ENCODE measurements around the gene GPR18. TPM values are rescaled to one million over a fixed set of nuclear protein-coding genes. Genes with fewer than 3 reads are reported as not detected.

The GPR18 gene
- total RNA-seq, 1 experiment from 2014 or later = not detected

GRCh38 chr13:99227909-99228688, 30.1 kb downstream of the GPR18 start:
- Histone ChIP-seq H3K36me3 (no peaks in the 10 kb centered on the region; the same call in 1 of the 2 replicates), H3K27me3 (no peaks in the 10 kb centered on the region), H3K9me3 (no peaks in the 10 kb centered on the region), H3K4me3 (no peak overlapping the region)
- no peak for DNase-seq

DNA sequence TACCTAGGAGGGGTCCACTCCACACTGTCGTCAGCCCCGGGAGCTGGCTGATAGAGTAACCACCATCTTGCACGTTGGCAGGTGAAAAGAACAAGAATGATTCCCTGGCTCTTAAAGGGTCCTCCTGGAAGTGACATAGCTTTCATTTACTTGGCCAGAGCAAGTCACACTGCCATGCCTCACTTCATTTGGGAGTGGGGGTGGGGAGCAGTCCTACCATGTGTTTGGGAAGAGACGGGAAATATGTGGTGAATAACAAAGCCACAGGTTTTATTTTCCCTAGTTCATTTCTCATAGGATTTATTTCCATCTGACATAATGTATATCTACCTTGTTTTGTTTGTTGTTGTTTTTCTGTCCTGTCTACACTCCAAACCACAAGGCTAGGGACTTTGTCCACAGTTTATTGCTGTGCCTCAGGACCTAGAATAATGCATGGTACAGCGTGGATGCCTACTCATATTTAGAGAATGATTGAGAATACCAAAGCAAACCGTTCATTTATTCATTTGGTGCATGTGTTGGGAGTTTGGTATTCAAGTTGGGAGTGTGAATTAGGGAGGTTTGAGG, 30.8 kb downstream of the GPR18 start:
- no peak overlapping the region for H3K4me3 ChIP-seq

GRCh38 chr13:99226513-99226912, 31.7 kb downstream of the GPR18 start:
- no peak for DNase-seq
- Histone ChIP-seq H3K36me3 (peaks cover 4% of the 10 kb centered on the region), H3K9me3 (peaks cover 3% of the 10 kb centered on the region; the same call in 1 of the 2 replicates), H3K4me3 (no peak overlapping the region), H3K27me3 (no peaks in the 10 kb centered on the region)

More for the DNA sequence above, 30.8 kb downstream of the GPR18 start:
- peaks cover 2% of the 10 kb centered on the region; the same call in 1 of the 2 replicates for H3K9me3 ChIP-seq
- no peaks in the 10 kb centered on the region for H3K27me3 ChIP-seq
- DNase-seq = no peak
- H3K36me3 ChIP-seq = no peaks in the 10 kb centered on the region; the same call in 1 of the 2 replicates

- DNase-seq = no peak
- Histone ChIP-seq H3K9me3 (peaks cover 3% of the 10 kb centered on the region; the same call in 1 of the 2 replicates), H3K4me3 (no peak overlapping the region), H3K27me3 (no peaks in the 10 kb centered on the region), H3K36me3 (peaks cover 4% of the 10 kb centered on the region)
Measured at GRCh38 chr13:99225078-99225477, 33.1 kb downstream of the GPR18 start.

DNA sequence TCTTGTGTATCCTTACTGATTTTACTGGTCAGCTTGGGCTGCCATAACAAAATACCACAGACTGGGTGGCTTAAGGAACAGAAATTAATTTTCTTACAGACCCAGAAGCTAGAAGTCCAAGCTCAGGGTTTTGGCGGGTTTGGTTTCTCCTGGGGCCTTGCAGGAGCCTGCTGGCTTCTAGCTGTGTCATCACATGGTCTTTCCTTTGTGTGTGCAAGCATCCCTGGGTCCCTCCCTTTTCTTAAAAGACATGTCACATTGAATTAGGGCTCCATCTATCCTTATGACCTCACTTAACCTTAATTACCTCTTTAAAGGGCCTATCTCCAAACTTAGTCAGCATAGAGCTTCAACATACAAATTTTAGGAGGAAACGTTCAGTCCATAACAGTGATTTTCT, 34.2 kb downstream of the GPR18 start:
- peaks cover 3% of the 10 kb centered on the region; the same call in 1 of the 2 replicates for H3K9me3 ChIP-seq
- H3K4me3 ChIP-seq = no peak overlapping the region
- peaks cover 4% of the 10 kb centered on the region for H3K36me3 ChIP-seq
- H3K27me3 ChIP-seq = no peaks in the 10 kb centered on the region
- DNase-seq = no peak

DNA sequence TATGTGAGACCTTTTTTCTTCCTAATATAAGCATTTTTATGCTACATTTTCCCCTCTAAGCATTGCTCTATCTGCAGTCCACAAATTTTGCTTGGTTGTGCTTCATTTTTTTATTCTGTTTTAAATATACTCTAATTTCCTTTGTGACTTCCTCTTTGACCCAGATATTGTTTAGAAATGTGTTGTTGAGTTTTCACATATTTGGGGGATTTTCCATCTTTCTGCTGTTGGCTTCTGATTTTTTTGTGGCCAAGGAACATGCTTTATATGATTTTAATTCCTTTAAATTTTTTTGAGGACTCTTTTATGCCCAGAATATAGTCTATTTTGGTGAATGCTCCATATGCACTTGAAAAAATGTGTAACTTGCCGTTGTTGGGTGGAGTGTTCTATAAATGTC, 34.6 kb downstream of the GPR18 start:
- Histone ChIP-seq H3K4me3 (no peak overlapping the region), H3K36me3 (peaks cover 4% of the 10 kb centered on the region), H3K9me3 (peaks cover 3% of the 10 kb centered on the region; the same call in 1 of the 2 replicates), H3K27me3 (no peaks in the 10 kb centered on the region)
- DNase-seq = no peak

DNA sequence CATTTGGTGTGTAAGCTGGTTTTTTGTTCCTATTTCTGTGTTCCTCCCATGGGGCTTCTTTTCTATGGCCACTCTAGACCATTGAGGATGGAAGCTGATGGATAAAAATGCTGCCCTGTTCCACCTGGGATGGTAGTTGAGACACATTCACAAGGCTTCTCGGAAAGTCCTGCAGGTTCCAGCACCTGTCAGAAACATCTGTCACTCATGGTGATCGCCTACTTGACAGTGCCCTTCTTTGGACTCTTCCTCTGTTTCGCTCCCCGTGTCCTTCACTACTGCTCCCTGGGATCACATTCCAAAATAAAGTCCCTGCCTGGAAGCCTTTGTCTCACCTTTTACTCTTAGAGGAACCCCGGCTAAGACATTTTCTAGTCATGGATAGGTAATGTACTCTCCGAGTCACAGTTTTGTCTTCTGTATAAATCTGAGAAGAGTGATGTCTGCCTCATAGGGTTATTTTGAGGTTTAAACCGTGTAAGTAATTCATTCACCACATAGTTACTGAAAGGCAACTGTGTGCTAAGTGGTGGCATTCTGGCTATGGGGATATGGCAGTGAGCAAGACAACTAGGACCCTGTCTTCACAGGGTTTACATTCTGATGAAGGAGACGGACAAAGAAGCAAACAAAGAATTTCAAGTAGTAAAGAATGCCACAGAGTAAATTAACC, 36.5 kb downstream of the GPR18 start:
- Histone ChIP-seq H3K9me3 (peaks cover 3% of the 10 kb centered on the region; the same call in 1 of the 2 replicates), H3K36me3 (peaks cover 4% of the 10 kb centered on the region), H3K27me3 (no peaks in the 10 kb centered on the region), H3K4me3 (no peak overlapping the region)
- no peak for DNase-seq

- DNase-seq = no peak
- H3K27me3 ChIP-seq = no peaks in the 10 kb centered on the region
- H3K4me3 ChIP-seq = no peak overlapping the region
- peaks cover 3% of the 10 kb centered on the region; the same call in 1 of the 2 replicates for H3K9me3 ChIP-seq
- peaks cover 12% of the 10 kb centered on the region for H3K36me3 ChIP-seq
Measured at GRCh38 chr13:99220199-99220935, 37.8 kb downstream of the GPR18 start.

DNA sequence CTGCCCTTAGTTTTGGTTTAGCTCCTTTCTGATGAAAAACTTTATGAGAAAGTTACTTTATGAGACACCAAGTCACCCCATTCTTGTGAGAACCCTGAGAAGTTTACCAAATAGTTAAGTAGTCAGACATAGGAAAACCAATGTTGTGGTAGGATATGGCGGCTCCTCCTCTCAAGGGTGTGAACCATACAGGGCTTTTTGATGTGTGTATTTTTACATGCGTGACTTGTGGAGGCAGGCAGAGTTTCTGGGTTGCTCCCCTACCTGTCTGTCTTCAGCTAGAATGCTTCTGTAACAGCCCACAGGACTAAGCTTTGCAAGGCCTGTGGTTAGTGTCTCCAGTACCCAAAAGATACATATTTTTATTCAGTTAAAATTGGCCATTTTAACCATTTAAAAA, 39.2 kb downstream of the GPR18 start:
- H3K4me3 ChIP-seq = no peak overlapping the region

DNA sequence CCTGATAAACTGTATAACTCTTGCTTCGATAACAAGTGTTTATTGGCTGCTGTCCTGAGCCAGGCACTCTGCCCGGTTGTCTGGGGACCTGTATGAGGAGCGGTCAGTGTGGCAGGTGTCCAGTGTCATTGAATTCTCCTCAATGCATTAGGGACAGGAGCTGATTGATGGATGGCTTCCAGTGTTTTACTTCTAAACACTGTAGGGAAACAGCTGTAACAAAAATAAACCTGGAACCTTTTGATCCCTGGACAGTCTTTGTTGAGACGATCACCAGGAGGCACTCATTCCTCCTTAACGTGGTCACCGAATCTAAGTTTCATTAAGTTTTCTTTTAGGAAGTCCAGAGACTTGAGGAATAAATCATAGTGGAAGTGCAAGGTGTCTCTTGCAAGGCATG, 39.6 kb downstream of the GPR18 start:
- Histone ChIP-seq H3K4me3 (no peak overlapping the region), H3K9me3 (peaks cover 3% of the 10 kb centered on the region; the same call in 1 of the 2 replicates), H3K27me3 (no peaks in the 10 kb centered on the region), H3K36me3 (peaks cover 12% of the 10 kb centered on the region)
- no peak for DNase-seq

More for the DNA sequence above, 39.2 kb downstream of the GPR18 start:
- DNase-seq = no peak
- no peaks in the 10 kb centered on the region for H3K27me3 ChIP-seq
- H3K9me3 ChIP-seq = peaks cover 3% of the 10 kb centered on the region; the same call in 1 of the 2 replicates
- peaks cover 12% of the 10 kb centered on the region for H3K36me3 ChIP-seq

DNA sequence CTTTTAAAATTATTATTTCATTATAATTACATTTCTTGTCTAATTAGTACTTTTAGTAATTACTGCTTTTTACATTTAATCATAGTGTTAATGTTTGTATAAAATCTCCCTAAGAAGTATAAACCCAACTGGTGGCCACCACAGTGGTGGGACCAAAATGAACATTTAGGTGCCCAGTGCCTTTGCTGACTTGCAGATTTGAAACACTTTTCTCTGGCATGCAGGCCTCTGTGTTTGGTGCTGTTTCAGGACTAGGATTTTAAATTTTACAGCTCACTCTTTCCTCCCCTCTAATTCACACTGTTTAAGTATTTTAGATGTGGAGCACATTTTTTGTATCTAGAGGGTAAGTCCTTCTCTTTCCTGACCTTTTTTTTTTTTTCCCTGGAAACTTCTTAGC, 40.1 kb downstream of the GPR18 start:
- peaks cover 14% of the 10 kb centered on the region for H3K36me3 ChIP-seq

DNA sequence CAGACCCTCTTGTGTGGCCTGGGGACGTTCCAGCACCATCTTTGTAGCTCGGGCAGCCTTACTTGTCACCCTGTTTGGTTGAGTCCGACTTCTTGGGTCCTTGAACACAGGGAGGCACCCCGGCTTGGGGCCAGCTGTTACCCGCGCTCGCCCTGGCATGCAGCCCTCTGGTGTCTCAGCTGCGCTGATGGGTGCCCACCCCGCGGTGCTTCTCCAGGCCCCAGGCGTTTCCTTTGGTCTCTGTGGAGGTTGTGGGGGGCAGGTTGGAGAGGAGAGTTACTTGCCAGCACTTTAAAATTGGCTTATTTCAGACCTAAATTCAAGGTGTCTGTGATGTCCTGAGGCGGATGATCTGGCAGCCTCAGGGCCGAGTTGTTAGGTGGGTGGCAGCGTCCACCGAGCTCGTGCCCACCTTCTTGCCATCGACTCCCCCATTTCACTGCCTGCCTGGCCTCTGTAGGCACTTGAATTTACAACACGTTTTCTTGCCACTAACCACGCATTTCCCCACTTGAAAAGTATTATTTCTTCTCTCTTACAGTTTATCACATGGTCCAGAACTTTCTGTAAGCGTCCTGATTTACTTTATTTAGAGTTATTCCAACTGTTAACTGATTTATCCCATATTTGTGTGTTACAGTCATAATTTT, 40.6 kb downstream of the GPR18 start:
- no peaks in the 10 kb centered on the region for H3K27me3 ChIP-seq
- peaks cover 14% of the 10 kb centered on the region for H3K36me3 ChIP-seq
- no peak overlapping the region for H3K4me3 ChIP-seq
- DNase-seq = no peak
- H3K9me3 ChIP-seq = peaks cover 3% of the 10 kb centered on the region; the same call in 1 of the 2 replicates

More for the DNA sequence above, 40.1 kb downstream of the GPR18 start:
- H3K4me3 ChIP-seq = no peak overlapping the region
- H3K9me3 ChIP-seq = peaks cover 3% of the 10 kb centered on the region; the same call in 1 of the 2 replicates
- no peaks in the 10 kb centered on the region for H3K27me3 ChIP-seq
- DNase-seq = no peak

DNA sequence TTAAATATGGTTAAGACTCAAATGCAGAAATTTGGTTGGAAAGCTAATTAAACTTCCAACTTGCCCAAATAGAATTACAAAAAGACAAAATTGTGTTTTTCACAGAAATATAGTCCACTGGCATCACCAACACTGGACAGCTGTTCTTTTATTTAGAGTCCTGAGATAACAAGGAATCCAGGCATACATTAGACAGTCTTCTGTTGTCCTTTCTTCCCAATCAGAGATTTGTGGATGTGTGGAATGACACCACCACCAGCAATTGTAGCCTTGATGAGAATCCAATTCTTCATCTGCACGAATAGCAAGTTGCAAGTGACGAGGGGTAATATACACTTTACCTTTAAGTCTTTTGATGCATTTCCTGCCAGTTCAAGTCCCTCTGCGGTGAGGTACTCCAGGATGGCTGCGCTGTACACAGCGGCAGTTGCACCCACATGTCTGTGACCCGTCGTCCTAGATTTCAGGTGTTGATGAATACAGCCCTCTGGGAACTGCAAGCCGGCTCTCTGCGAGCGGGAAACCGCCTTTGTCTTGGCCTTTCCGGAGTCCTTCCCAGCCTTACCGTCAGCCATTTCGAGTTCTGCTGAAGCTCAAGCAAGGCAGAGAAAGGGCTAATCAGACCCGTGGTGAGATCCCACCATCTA, 42.9 kb downstream of the GPR18 start:
- Histone ChIP-seq H3K36me3 (peaks cover 13% of the 10 kb centered on the region), H3K27me3 (no peaks in the 10 kb centered on the region), H3K9me3 (no peaks in the 10 kb centered on the region), H3K4me3 (no peak overlapping the region)
- no peak for DNase-seq

DNA sequence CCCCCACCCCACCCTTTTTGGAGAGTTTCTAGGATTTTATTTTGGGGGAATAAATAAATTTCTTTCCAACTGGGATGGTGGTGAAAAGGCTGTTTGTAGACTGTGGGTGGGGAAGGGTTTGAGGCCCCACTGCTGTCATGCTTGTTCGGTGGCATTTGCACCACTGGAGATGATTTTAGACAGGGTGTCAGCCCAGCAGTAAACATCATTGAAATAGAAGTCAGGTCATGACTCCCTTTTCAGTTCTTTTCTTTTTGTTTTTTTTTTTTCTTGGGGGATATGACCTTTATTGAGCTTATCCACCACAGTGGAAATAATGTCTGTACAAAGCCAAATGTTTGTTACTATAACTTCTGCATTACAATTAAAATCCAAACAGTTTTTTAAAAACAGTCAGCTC, 43.4 kb downstream of the GPR18 start:
- Histone ChIP-seq H3K36me3 (peaks cover 13% of the 10 kb centered on the region), H3K9me3 (no peaks in the 10 kb centered on the region), H3K4me3 (no peak overlapping the region), H3K27me3 (no peaks in the 10 kb centered on the region)
- DNase-seq = no peak

- DNase-seq = no peak
- no peak overlapping the region for H3K4me3 ChIP-seq
- H3K36me3 ChIP-seq = peaks cover 13% of the 10 kb centered on the region
- H3K27me3 ChIP-seq = no peaks in the 10 kb centered on the region
- no peaks in the 10 kb centered on the region for H3K9me3 ChIP-seq
Measured at GRCh38 chr13:99214232-99214631, 43.9 kb downstream of the GPR18 start.

Data from MG63 (cell line).